ENCODE measurements around the gene MTFMT.

GRCh38 chr15:65066001-65066634 is 36.7 kb upstream of the MTFMT start:
- TF ChIP-seq CTCF (IDR thresholded peaks at IDR 0.05) (no peak), EP300 (IDR thresholded peaks at IDR 0.05) (no peak), POLR2A (IDR thresholded peaks at IDR 0.05) (no peak)

All from ovary (tissue), 3 donors.